GM12872 (cell line): ENCODE results near the gene ADIPOQ.

ENCODE experiments used
- CTCF ChIP-seq: IDR thresholded peaks from 3 replicates; pipeline ENCODE4 v1.5.1; 2011; ENCODE audit warnings: low read depth, mild to moderate bottlenecking, low read length, moderate library complexity; ENCODE audit not compliant: insufficient read depth

ADIPOQ gene

GRCh38 chr3:186824430-186825139 is 17.9 kb upstream of the ADIPOQ start:
- no peak for TF ChIP-seq CTCF

- TF ChIP-seq CTCF = no peak
Measured at GRCh38 chr3:186825294-186825821, 17.2 kb upstream of the ADIPOQ start.

- no peak for TF ChIP-seq CTCF
Measured at GRCh38 chr3:186825872-186826409, 16.6 kb upstream of the ADIPOQ start.

GRCh38 chr3:186826410-186826975 is 16.0 kb upstream of the ADIPOQ start:
- TF ChIP-seq CTCF = no peak

- no peak for TF ChIP-seq CTCF
Measured at GRCh38 chr3:186826976-186827857, 15.3 kb upstream of the ADIPOQ start.

- TF ChIP-seq CTCF = no peak
Measured at GRCh38 chr3:186828340-186828739, 14.2 kb upstream of the ADIPOQ start.

- TF ChIP-seq CTCF = no peak
Measured at GRCh38 chr3:186831798-186832197, 10.7 kb upstream of the ADIPOQ start.
